Neural cell (in vitro differentiated cells): ENCODE results near the gene GNE.

Experiments used
- EP300 ChIP-seq: fragments of 450-650 bp; conservative IDR thresholded peaks from 2 replicates; pipeline ENCODE4 v1.6.1; 2014; ENCODE audit warnings: antibody characterized with exemption, mild to moderate bottlenecking, moderate library complexity; ENCODE audit not compliant: poor library complexity, severe bottlenecking
- EZH2 ChIP-seq: fragments of 200-600, 300-800 bp; shearing (Covaris generic), sonication (generic); IDR thresholded peaks from 2 replicates; pipeline ENCODE4 v1.6.1; 2014; ENCODE audit warnings: antibody characterized with exemption, low read length, borderline replicate concordance, mild to moderate bottlenecking; ENCODE audit not compliant: insufficient read depth, poor library complexity, severe bottlenecking
- MXI1 ChIP-seq: fragments of 450-650 bp; conservative IDR thresholded peaks from 2 replicates; pipeline ENCODE4 v1.6.1; 2014; ENCODE audit warnings: antibody characterized with exemption, mild to moderate bottlenecking; ENCODE audit not compliant: poor library complexity, severe bottlenecking
- POLR2AphosphoS5 ChIP-seq: IDR thresholded peaks from 2 replicates; pipeline ENCODE4 v1.6.1; 2012
- RAD21 ChIP-seq: fragments of 450-650 bp; conservative IDR thresholded peaks from 2 replicates; pipeline ENCODE4 v1.6.1; 2014; ENCODE audit warnings: antibody characterized with exemption, mild to moderate bottlenecking, moderate library complexity
- SMC3 ChIP-seq: fragments of 450-650 bp; conservative IDR thresholded peaks from 2 replicates; pipeline ENCODE4 v1.6.1; 2014; ENCODE audit warnings: antibody characterized with exemption, mild to moderate bottlenecking, moderate library complexity; ENCODE audit not compliant: poor library complexity
- TAF1 ChIP-seq: IDR thresholded peaks from 2 replicates; pipeline ENCODE4 v1.6.1; 2012; ENCODE audit warnings: low read depth
- TF ChIP-seq, protein P1 (sequence below): fragments of 450-650 bp; IDR thresholded peaks from 2 replicates; pipeline ENCODE4 v1.5.1; 2014; ENCODE audit warnings: antibody characterized with exemption, mild to moderate bottlenecking, moderate library complexity; ENCODE audit not compliant: poor library complexity, severe bottlenecking
- TF ChIP-seq, protein P2 (sequence below): IDR thresholded peaks from 2 replicates; pipeline ENCODE4 v1.6.1; 2012; ENCODE audit warnings: borderline replicate concordance

DNA sequence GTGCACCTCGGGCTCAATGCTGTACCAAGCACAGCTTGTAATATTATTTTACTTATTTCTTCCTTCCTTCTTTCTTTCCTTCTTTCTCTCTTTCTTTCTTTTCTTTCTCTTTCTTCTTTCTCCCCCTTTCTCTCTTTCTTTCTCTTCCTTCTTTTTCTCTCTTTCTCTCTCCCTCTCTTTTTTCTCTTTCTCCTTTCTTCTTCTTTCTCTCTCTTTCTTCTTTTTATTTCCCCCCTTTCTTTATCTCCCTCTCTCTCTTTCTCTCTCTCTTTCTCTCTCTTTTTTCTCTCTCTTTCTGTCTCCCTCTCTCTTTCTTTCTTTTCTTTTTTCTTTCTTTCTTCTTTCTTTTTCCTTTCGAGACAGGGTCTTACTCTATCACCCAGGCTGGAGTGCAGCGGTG lies 32.7 kb upstream of the GNE start:
- TF ChIP-seq, protein P1, sequence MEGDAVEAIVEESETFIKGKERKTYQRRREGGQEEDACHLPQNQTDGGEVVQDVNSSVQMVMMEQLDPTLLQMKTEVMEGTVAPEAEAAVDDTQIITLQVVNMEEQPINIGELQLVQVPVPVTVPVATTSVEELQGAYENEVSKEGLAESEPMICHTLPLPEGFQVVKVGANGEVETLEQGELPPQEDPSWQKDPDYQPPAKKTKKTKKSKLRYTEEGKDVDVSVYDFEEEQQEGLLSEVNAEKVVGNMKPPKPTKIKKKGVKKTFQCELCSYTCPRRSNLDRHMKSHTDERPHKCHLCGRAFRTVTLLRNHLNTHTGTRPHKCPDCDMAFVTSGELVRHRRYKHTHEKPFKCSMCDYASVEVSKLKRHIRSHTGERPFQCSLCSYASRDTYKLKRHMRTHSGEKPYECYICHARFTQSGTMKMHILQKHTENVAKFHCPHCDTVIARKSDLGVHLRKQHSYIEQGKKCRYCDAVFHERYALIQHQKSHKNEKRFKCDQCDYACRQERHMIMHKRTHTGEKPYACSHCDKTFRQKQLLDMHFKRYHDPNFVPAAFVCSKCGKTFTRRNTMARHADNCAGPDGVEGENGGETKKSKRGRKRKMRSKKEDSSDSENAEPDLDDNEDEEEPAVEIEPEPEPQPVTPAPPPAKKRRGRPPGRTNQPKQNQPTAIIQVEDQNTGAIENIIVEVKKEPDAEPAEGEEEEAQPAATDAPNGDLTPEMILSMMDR = no peak
- TF ChIP-seq EP300 = no peak
- TF ChIP-seq RAD21 = no peak
- no peak for TF ChIP-seq POLR2AphosphoS5
- TF ChIP-seq, protein P2, sequence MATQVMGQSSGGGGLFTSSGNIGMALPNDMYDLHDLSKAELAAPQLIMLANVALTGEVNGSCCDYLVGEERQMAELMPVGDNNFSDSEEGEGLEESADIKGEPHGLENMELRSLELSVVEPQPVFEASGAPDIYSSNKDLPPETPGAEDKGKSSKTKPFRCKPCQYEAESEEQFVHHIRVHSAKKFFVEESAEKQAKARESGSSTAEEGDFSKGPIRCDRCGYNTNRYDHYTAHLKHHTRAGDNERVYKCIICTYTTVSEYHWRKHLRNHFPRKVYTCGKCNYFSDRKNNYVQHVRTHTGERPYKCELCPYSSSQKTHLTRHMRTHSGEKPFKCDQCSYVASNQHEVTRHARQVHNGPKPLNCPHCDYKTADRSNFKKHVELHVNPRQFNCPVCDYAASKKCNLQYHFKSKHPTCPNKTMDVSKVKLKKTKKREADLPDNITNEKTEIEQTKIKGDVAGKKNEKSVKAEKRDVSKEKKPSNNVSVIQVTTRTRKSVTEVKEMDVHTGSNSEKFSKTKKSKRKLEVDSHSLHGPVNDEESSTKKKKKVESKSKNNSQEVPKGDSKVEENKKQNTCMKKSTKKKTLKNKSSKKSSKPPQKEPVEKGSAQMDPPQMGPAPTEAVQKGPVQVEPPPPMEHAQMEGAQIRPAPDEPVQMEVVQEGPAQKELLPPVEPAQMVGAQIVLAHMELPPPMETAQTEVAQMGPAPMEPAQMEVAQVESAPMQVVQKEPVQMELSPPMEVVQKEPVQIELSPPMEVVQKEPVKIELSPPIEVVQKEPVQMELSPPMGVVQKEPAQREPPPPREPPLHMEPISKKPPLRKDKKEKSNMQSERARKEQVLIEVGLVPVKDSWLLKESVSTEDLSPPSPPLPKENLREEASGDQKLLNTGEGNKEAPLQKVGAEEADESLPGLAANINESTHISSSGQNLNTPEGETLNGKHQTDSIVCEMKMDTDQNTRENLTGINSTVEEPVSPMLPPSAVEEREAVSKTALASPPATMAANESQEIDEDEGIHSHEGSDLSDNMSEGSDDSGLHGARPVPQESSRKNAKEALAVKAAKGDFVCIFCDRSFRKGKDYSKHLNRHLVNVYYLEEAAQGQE = no peak
- TF ChIP-seq MXI1 = no peak
- no peak for TF ChIP-seq SMC3
- no peak for TF ChIP-seq EZH2
- TF ChIP-seq TAF1 = no peak
